ENCODE results near the gene HRNR. TPM values are rescaled to one million over a fixed set of nuclear protein-coding genes. Genes with fewer than 3 reads are reported as not detected.

The HRNR gene
- total RNA-seq, 1 donor from 2014 or later: not detected

DNA sequence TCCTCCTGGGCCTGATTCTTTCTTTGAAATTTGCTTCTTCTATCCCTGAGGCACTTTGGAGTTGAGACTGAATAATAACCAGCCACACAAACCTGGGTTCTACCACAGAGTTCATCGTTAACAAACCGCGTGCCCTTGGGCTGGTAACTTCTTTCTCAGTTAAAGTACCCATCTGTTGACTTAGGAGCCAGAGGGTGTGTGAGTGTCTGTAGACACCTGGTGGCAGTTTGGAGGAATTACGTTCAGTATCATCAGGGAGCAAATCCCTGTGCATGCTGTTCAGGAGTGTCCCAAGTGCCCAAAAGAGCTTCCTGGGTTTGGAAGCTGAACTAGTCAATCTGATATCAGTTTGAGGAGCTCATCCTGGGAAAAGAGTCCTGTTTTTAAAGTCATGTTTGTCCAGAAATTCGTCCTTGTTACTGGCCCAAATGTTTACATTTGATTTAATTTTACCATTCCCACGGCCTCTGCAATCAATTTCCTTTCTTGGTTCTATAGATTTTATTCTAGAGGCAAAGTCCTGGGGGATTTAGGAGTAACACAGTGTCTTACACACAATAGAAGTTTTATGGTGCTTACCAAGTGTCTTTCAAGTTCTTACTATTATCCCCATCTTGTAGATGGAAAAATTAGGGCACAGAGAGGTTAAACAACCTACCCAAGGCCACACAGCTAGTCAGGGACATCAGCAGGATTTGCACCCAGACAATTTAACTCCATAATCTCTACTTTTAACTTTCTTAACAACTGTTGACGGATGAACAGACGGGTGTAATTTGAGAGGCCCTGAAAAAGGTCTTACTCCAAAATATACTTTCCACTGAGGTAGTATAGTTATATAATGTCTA is 38.2 kb downstream of the HRNR start:
- Histone ChIP-seq H3K4me3 (no peak overlapping the region), H4K20me1 (ENCODE audit: low read depth) (no peaks in the 10 kb centered on the region), H3K4me2 (no peak overlapping the region), H3K4me1 (no peaks in the 10 kb centered on the region), H3F3A (ENCODE audit: low read depth) (no peaks in the 10 kb centered on the region), H3K27ac (no peak overlapping the region), H2AFZ (replicated peaks) (no peak overlapping the region), H3K27me3 (no peaks in the 10 kb centered on the region), H3K79me2 (ENCODE audit: low read depth) (no peaks in the 10 kb centered on the region), H3K9ac (no peak overlapping the region), H3K36me3 (no peaks in the 10 kb centered on the region), H3K9me3 (ENCODE audit: low read depth) (no peaks in the 10 kb centered on the region)
- Mint-ChIP-seq H3K9me3 (peaks cover 2% of the 10 kb centered on the region), H3K27me3 (ENCODE audit: insufficient read depth, low read depth) (peaks cover 12% of the 10 kb centered on the region), H3K4me1 (no peaks in the 10 kb centered on the region), H3K36me3 (no peaks in the 10 kb centered on the region), H3K4me3 (no peak overlapping the region), H3K27ac (no peak overlapping the region)
- DNase-seq (ENCODE audit: low spot score): peak; percentile 20
- TF ChIP-seq EZH2 (IDR thresholded peaks at IDR 0.05): no peak
- peak; percentile 57 for TF ChIP-seq CTCF (IDR thresholded peaks at IDR 0.05)
- no peak for TF ChIP-seq EZH2phosphoT487 (IDR thresholded peaks at IDR 0.05)

- H3K9ac ChIP-seq: no peak overlapping the region
- no peaks in the 10 kb centered on the region for H3K79me2 ChIP-seq (ENCODE audit: low read depth)
- no peak overlapping the region for H3K27ac ChIP-seq
- no peaks in the 10 kb centered on the region for H3K36me3 Mint-ChIP-seq
- TF ChIP-seq EZH2 (IDR thresholded peaks at IDR 0.05) (no peak), CTCF (IDR thresholded peaks at IDR 0.05) (no peak)
- no peaks in the 10 kb centered on the region for H3K9me3 ChIP-seq (ENCODE audit: low read depth)
- H3F3A ChIP-seq (ENCODE audit: low read depth): no peaks in the 10 kb centered on the region
- no peaks in the 10 kb centered on the region for H3K4me1 Mint-ChIP-seq
- H3K4me1 ChIP-seq: no peaks in the 10 kb centered on the region
- H3K27me3 ChIP-seq: no peaks in the 10 kb centered on the region
- H2AFZ ChIP-seq (replicated peaks): no peak overlapping the region
- H3K36me3 ChIP-seq: no peaks in the 10 kb centered on the region
- H3K27ac Mint-ChIP-seq: no peak overlapping the region
- H3K4me2 ChIP-seq: no peak overlapping the region
- no peak for DNase-seq (ENCODE audit: low spot score)
- no peak overlapping the region for H3K4me3 Mint-ChIP-seq
- H3K4me3 ChIP-seq: no peak overlapping the region
- no peaks in the 10 kb centered on the region for H3K9me3 Mint-ChIP-seq
- H4K20me1 ChIP-seq (ENCODE audit: low read depth): no peaks in the 10 kb centered on the region
- peaks cover 12% of the 10 kb centered on the region for H3K27me3 Mint-ChIP-seq (ENCODE audit: insufficient read depth, low read depth)
Measured at GRCh38 chr1:152182944-152183361, 41.0 kb downstream of the HRNR start.

GRCh38 chr1:152182431-152182830 is 41.6 kb downstream of the HRNR start:
- Mint-ChIP-seq H3K27me3 (ENCODE audit: insufficient read depth, low read depth) (peaks cover 12% of the 10 kb centered on the region), H3K4me1 (no peaks in the 10 kb centered on the region), H3K4me3 (no peak overlapping the region), H3K27ac (no peak overlapping the region), H3K9me3 (no peaks in the 10 kb centered on the region), H3K36me3 (no peaks in the 10 kb centered on the region)
- Histone ChIP-seq H3K4me2 (no peak overlapping the region), H3K9ac (no peak overlapping the region), H3K4me1 (no peaks in the 10 kb centered on the region), H3K27me3 (no peaks in the 10 kb centered on the region), H3K79me2 (ENCODE audit: low read depth) (no peaks in the 10 kb centered on the region), H3K4me3 (no peak overlapping the region), H3K36me3 (no peaks in the 10 kb centered on the region), H3K9me3 (ENCODE audit: low read depth) (no peaks in the 10 kb centered on the region), H2AFZ (replicated peaks) (no peak overlapping the region), H4K20me1 (ENCODE audit: low read depth) (no peaks in the 10 kb centered on the region), H3F3A (ENCODE audit: low read depth) (no peaks in the 10 kb centered on the region), H3K27ac (no peak overlapping the region)
- TF ChIP-seq CTCF (IDR thresholded peaks at IDR 0.05) (peak; percentile 20), EZH2phosphoT487 (IDR thresholded peaks at IDR 0.05) (no peak), EZH2 (IDR thresholded peaks at IDR 0.05) (no peak)
- no peak for DNase-seq (ENCODE audit: low spot score)
